PFSK-1 (cell line): ENCODE results near the gene RABGAP1L.

Source experiments
- FOXP2 ChIP-seq: optimal IDR thresholded peaks from 2 replicates; pipeline ENCODE3; 2011; ENCODE audit warnings: borderline replicate concordance, control low read depth, inconsistent platforms; ENCODE audit not compliant: insufficient read depth; ENCODE audit errors: extremely low read length, extremely low read depth
- POLR2AphosphoS5 ChIP-seq: IDR thresholded peaks from 2 replicates; pipeline ENCODE4 v1.6.1; 2012; ENCODE audit warnings: low read depth, mild to moderate bottlenecking, control low read depth, low read length, moderate library complexity
- SIN3A ChIP-seq: IDR thresholded peaks from 2 replicates; pipeline ENCODE4 v1.6.1; 2012; ENCODE audit warnings: mild to moderate bottlenecking, low read length, moderate library complexity, borderline replicate concordance; ENCODE audit not compliant: insufficient read depth
- TAF1 ChIP-seq: IDR thresholded peaks from 2 replicates; pipeline ENCODE4 v1.6.1; 2012; ENCODE audit warnings: low read length, control low read depth, borderline replicate concordance; ENCODE audit not compliant: insufficient read depth
- TF ChIP-seq, protein P1 (sequence below), 2 experiments: IDR thresholded peaks; 2 replicates each; pipeline versions ENCODE4 v1.6.1 to v1.8.0; 2011 to 2012; ENCODE audit warnings: low read depth in 2 of 2, low read length in 2 of 2, control low read depth in 1 of 2, inconsistent platforms in 1 of 2, mild to moderate bottlenecking in 1 of 2, moderate library complexity in 1 of 2; ENCODE audit not compliant: insufficient read depth in 1 of 2

GRCh38 chr1:174428739-174429138, 269.4 kb downstream of the RABGAP1L start:
- no peak for TF ChIP-seq FOXP2
- no peak for TF ChIP-seq POLR2AphosphoS5
- no peak for TF ChIP-seq TAF1
- TF ChIP-seq, protein P1, sequence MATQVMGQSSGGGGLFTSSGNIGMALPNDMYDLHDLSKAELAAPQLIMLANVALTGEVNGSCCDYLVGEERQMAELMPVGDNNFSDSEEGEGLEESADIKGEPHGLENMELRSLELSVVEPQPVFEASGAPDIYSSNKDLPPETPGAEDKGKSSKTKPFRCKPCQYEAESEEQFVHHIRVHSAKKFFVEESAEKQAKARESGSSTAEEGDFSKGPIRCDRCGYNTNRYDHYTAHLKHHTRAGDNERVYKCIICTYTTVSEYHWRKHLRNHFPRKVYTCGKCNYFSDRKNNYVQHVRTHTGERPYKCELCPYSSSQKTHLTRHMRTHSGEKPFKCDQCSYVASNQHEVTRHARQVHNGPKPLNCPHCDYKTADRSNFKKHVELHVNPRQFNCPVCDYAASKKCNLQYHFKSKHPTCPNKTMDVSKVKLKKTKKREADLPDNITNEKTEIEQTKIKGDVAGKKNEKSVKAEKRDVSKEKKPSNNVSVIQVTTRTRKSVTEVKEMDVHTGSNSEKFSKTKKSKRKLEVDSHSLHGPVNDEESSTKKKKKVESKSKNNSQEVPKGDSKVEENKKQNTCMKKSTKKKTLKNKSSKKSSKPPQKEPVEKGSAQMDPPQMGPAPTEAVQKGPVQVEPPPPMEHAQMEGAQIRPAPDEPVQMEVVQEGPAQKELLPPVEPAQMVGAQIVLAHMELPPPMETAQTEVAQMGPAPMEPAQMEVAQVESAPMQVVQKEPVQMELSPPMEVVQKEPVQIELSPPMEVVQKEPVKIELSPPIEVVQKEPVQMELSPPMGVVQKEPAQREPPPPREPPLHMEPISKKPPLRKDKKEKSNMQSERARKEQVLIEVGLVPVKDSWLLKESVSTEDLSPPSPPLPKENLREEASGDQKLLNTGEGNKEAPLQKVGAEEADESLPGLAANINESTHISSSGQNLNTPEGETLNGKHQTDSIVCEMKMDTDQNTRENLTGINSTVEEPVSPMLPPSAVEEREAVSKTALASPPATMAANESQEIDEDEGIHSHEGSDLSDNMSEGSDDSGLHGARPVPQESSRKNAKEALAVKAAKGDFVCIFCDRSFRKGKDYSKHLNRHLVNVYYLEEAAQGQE (IDR thresholded peaks at IDR 0.05; ENCODE audit: insufficient read depth in 1 of 2, low read depth in 2 of 2, low read length in 2 of 2), result no peak
- TF ChIP-seq SIN3A, result no peak
